Tibial nerve (tissue), 3 donors: ENCODE data around the gene ANOS1.

Experiments used
- POLR2A ChIP-seq, 2 donors: fragments of 450-650 bp; IDR thresholded peaks; one replicate each; pipeline ENCODE4 v1.6.1; 2017; ENCODE audit warnings: antibody characterized with exemption in 2 of 2, mild to moderate bottlenecking in 2 of 2, moderate library complexity in 2 of 2
- TF ChIP-seq, protein P1 (sequence below), 5 experiments: fragments of 200-600 bp in 3 of 5; fragments of 450-650 bp in 2 of 5; sonication (generic) in 3 of 5; IDR thresholded peaks; one replicate each; pipeline ENCODE4 v1.5.1; 2016 to 2019; ENCODE audit warnings: antibody characterized with exemption in 5 of 5, mild to moderate bottlenecking in 3 of 5, moderate library complexity in 2 of 5

DNA sequence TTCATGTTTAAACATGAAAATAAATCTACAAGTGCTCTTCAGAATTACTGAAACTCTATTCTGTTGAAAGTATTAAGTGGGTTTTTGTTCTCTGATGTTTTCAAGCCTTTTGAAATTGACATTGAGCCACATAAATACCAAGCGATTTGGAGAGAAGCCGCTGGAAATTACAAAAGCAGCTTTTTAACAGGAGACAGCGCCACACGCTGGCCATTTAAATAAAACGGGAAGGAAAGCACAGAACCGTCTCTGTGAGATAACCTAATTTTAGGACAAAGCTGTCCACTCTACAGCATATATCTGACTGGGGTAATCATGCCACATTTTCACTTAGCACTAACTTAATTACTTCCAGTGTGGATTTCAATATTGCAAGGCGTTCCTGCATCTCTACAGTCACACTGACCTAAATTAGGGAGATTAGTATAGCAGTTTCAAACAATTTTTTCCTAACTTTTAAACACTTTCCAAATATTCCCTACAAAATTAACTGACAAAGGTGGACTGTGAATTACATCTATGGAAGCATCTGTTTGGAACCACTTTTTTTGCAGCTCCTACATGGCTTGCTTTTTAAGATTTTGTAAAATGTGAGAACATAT, 6.8 kb upstream of the ANOS1 start:
- TF ChIP-seq, protein P1, sequence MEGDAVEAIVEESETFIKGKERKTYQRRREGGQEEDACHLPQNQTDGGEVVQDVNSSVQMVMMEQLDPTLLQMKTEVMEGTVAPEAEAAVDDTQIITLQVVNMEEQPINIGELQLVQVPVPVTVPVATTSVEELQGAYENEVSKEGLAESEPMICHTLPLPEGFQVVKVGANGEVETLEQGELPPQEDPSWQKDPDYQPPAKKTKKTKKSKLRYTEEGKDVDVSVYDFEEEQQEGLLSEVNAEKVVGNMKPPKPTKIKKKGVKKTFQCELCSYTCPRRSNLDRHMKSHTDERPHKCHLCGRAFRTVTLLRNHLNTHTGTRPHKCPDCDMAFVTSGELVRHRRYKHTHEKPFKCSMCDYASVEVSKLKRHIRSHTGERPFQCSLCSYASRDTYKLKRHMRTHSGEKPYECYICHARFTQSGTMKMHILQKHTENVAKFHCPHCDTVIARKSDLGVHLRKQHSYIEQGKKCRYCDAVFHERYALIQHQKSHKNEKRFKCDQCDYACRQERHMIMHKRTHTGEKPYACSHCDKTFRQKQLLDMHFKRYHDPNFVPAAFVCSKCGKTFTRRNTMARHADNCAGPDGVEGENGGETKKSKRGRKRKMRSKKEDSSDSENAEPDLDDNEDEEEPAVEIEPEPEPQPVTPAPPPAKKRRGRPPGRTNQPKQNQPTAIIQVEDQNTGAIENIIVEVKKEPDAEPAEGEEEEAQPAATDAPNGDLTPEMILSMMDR (IDR thresholded peaks at IDR 0.05) = peak; percentile 41 to 70 (median 65)
- no peak for TF ChIP-seq POLR2A (IDR thresholded peaks at IDR 0.05)
